ENCODE data around the gene MTX2. TPM values are rescaled to one million over a fixed set of nuclear protein-coding genes. Genes with fewer than 3 reads are reported as not detected.

MTX2 gene
- total and polyA plus RNA-seq, 4 donors: 18.0 to 31.3 (median 22.5) TPM

DNA sequence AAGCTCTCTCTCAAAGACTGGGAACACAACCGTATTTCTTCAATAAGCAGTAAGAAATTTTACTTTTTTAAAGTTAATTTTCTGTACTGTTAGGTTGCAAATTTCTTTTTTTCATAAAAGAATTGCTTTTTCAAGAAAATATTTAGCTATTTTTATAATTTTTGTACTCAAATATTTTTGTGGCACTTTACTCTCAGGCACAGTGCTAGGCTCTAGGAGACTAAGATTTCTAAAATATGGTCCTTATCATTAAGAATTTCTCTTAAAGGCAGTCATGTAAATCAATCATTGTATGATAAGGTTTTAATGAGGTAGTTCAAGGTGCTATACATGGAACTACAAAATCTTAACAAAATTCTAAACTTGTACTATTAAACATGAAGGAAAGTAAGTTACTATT is 61.4 kb downstream of the MTX2 start:
- H3K27ac ChIP-seq (ENCODE audit: low read depth in 1 of 2, low read length in 2 of 2): no peak overlapping the region
- H3K36me3 ChIP-seq (ENCODE audit: control insufficient read depth in 1 of 2, insufficient read depth in 2 of 2, low read length in 1 of 2): no peaks in the 10 kb centered on the region
- WGBS, 2 donors: 97 to 98% methylated on average over 1 of the region's 1 CpG
- DNase-seq (no peak), ATAC-seq (ENCODE audit: low FRiP score) (no peak)
- no peaks in the 10 kb centered on the region for H3K9me3 ChIP-seq (ENCODE audit: control insufficient read depth, low read length)
- H3K27me3 ChIP-seq (ENCODE audit: control insufficient read depth in 1 of 2, insufficient read depth in 2 of 2, low read length in 1 of 2): no peaks in the 10 kb centered on the region
- H3K4me3 ChIP-seq (ENCODE audit: low read length in 2 of 2): no peak overlapping the region
- intact Hi-C loops (cut with DNase I): loop anchor here in 1 of 2 donors (10.0 kb wide), 1 partner anchor 64 kb away; no protein-coding TSS in a partner anchor
- no peaks in the 10 kb centered on the region for H3K4me1 ChIP-seq (ENCODE audit: control insufficient read depth in 1 of 2, insufficient read depth in 2 of 2, low read length in 2 of 2)

DNA sequence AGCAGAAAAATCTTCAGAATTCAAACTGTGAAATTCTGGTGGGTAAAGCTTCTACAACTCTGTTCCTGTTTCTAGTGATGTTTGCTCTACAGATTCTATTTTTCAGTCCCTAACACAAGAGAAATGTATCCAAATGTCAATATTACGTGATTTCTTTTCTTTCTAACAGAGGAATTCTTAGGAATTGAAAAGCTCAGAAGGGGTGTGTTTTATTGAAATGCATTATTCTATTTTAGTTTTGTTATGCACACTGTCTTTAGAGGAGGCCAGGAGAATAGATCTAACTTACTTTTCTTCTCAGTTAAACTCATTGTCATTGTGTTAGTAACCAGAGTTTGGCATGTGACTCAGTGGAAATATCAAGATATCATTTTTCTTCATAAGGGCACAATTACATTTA is 62.4 kb downstream of the MTX2 start:
- Histone ChIP-seq H3K4me1 (ENCODE audit: control insufficient read depth in 1 of 2, insufficient read depth in 2 of 2, low read length in 2 of 2) (no peaks in the 10 kb centered on the region), H3K27me3 (ENCODE audit: control insufficient read depth in 1 of 2, insufficient read depth in 2 of 2, low read length in 1 of 2) (no peaks in the 10 kb centered on the region), H3K9me3 (ENCODE audit: control insufficient read depth, low read length) (no peaks in the 10 kb centered on the region), H3K36me3 (ENCODE audit: control insufficient read depth in 1 of 2, insufficient read depth in 2 of 2, low read length in 1 of 2) (no peaks in the 10 kb centered on the region), H3K4me3 (ENCODE audit: low read length in 2 of 2) (no peak overlapping the region), H3K27ac (ENCODE audit: low read depth in 1 of 2, low read length in 2 of 2) (no peak overlapping the region)
- ATAC-seq (ENCODE audit: low FRiP score) (no peak), DNase-seq (no peak)
- intact Hi-C loops (cut with DNase I): loop anchor here in 1 of 2 donors (10.0 kb wide), 1 partner anchor 63 kb away; no protein-coding TSS in a partner anchor
- 86 to 88% methylated on average over 1 of the region's 1 CpG for WGBS, 2 donors

GRCh38 chr2:176334729-176335128 is 65.5 kb downstream of the MTX2 start:
- Histone ChIP-seq H3K4me3 (ENCODE audit: low read length in 2 of 2) (no peak overlapping the region), H3K36me3 (ENCODE audit: control insufficient read depth in 1 of 2, insufficient read depth in 2 of 2, low read length in 1 of 2) (peaks cover 0 to 3% of the 10 kb centered on the region in 2 donors), H3K9me3 (ENCODE audit: control insufficient read depth, low read length) (no peaks in the 10 kb centered on the region), H3K27me3 (ENCODE audit: control insufficient read depth in 1 of 2, insufficient read depth in 2 of 2, low read length in 1 of 2) (no peaks in the 10 kb centered on the region), H3K4me1 (ENCODE audit: control insufficient read depth in 1 of 2, insufficient read depth in 2 of 2, low read length in 2 of 2) (no peaks in the 10 kb centered on the region), H3K27ac (ENCODE audit: low read depth in 1 of 2, low read length in 2 of 2) (no peak overlapping the region)
- DNase-seq (no peak), ATAC-seq (ENCODE audit: low FRiP score) (no peak)
- WGBS, 2 donors: 94 to 96% methylated on average over 1 of the region's 1 CpG
- intact Hi-C loops (cut with DNase I): loop anchor here in 1 of 2 donors (10.0 kb wide), 1 partner anchor 60 kb away; no protein-coding TSS in a partner anchor

GRCh38 chr2:176338395-176338794 is 69.2 kb downstream of the MTX2 start:
- intact Hi-C loops (cut with DNase I): loop anchor here in 1 of 2 donors (10.0 kb wide), 1 partner anchor 56 kb away; no protein-coding TSS in a partner anchor
- Histone ChIP-seq H3K27ac (ENCODE audit: low read depth in 1 of 2, low read length in 2 of 2) (no peak overlapping the region), H3K36me3 (ENCODE audit: control insufficient read depth in 1 of 2, insufficient read depth in 2 of 2, low read length in 1 of 2) (peaks cover 0 to 3% of the 10 kb centered on the region in 2 donors), H3K4me1 (ENCODE audit: control insufficient read depth in 1 of 2, insufficient read depth in 2 of 2, low read length in 2 of 2) (no peaks in the 10 kb centered on the region), H3K9me3 (ENCODE audit: control insufficient read depth, low read length) (no peaks in the 10 kb centered on the region), H3K4me3 (ENCODE audit: low read length in 2 of 2) (no peak overlapping the region), H3K27me3 (ENCODE audit: control insufficient read depth in 1 of 2, insufficient read depth in 2 of 2, low read length in 1 of 2) (no peaks in the 10 kb centered on the region)
- WGBS, 2 donors: 35 to 41% methylated on average over 3 of the region's 3 CpGs
- no peak for DNase-seq
- ATAC-seq (ENCODE audit: low FRiP score): no peak

GRCh38 chr2:176339208-176339607 is 70.0 kb downstream of the MTX2 start:
- no peaks in the 10 kb centered on the region for H3K4me1 ChIP-seq (ENCODE audit: control insufficient read depth in 1 of 2, insufficient read depth in 2 of 2, low read length in 2 of 2)
- no peaks in the 10 kb centered on the region for H3K27me3 ChIP-seq (ENCODE audit: control insufficient read depth in 1 of 2, insufficient read depth in 2 of 2, low read length in 1 of 2)
- no peak overlapping the region for H3K4me3 ChIP-seq (ENCODE audit: low read length in 2 of 2)
- H3K27ac ChIP-seq (ENCODE audit: low read depth in 1 of 2, low read length in 2 of 2): no peak overlapping the region
- intact Hi-C loops (cut with DNase I): loop anchor here in 1 of 2 donors (10.0 kb wide), 1 partner anchor 56 kb away; no protein-coding TSS in a partner anchor
- no peak for ATAC-seq (ENCODE audit: low FRiP score)
- H3K36me3 ChIP-seq (ENCODE audit: control insufficient read depth in 1 of 2, insufficient read depth in 2 of 2, low read length in 1 of 2): peaks cover 0 to 3% of the 10 kb centered on the region in 2 donors
- no peaks in the 10 kb centered on the region for H3K9me3 ChIP-seq (ENCODE audit: control insufficient read depth, low read length)
- WGBS, 2 donors: 100% methylated on average over 1 of the region's 1 CpG
- DNase-seq: no peak

DNA sequence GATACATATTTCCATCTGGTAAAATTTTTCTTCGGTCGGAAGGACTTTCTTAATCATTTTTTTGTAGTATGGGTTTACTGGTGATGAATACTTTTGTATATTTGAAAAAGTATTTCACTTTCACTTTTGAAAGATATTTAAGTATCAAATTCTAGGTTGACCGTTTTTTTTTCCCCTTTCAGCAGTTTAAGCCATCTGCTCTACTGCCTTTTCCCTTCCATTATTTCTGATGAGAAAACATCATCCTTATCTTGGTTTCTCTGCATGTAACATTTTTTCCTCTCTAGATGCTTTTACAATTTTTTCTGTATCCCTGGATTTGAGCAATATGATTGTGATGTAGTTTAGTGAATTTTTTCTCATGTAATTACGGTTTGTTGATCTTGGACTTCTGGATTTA is 87.0 kb downstream of the MTX2 start:
- H3K9me3 ChIP-seq (ENCODE audit: control insufficient read depth, low read length): no peaks in the 10 kb centered on the region
- no peak for DNase-seq
- WGBS, 2 donors: 71 to 73% methylated on average over 4 of the region's 4 CpGs
- H3K36me3 ChIP-seq (ENCODE audit: control insufficient read depth in 1 of 2, insufficient read depth in 2 of 2, low read length in 1 of 2): no peaks in the 10 kb centered on the region
- no peaks in the 10 kb centered on the region for H3K27me3 ChIP-seq (ENCODE audit: control insufficient read depth in 1 of 2, insufficient read depth in 2 of 2, low read length in 1 of 2)
- H3K4me1 ChIP-seq (ENCODE audit: control insufficient read depth in 1 of 2, insufficient read depth in 2 of 2, low read length in 2 of 2): no peaks in the 10 kb centered on the region
- no peak overlapping the region for H3K4me3 ChIP-seq (ENCODE audit: low read length in 2 of 2)
- ATAC-seq (ENCODE audit: low FRiP score): no peak
- H3K27ac ChIP-seq (ENCODE audit: low read depth in 1 of 2, low read length in 2 of 2): no peak overlapping the region
- intact Hi-C loops (cut with DNase I): no loop called here

DNA sequence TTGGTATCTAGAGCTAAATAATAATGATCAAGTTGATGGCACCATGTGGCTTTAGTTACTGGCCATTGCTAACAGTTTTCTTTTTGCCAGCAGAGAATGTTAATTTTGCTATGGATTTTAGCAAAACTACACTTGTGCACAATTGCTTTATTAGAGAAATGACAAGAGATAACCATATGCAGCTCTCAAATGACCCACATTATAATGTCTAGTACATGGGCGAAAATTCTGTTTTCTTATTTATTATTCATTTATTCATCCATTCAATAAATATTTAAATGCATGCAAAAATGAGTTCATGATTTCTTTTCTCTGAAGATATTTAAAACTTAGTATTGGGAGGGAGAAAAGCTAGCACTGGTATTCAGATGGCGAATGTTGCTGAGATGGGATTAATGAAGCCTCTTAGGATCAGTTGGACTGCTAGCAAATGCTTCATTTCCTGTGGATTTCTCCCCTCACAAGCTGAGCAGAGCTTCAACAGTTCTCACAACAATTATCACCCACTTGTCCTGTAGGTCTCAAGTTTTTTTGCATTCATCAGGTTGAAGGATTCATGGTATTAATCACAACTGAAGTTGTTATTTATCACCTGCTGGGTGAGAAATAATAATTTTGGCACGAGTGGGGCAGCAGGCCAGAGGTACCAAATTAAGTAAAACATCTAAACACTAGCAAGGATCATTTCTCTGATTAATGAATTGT is 95.2 kb downstream of the MTX2 start:
- Histone ChIP-seq H3K9me3 (ENCODE audit: control insufficient read depth, low read length) (no peaks in the 10 kb centered on the region), H3K27ac (ENCODE audit: low read depth in 1 of 2, low read length in 2 of 2) (no peak overlapping the region), H3K4me3 (ENCODE audit: low read length in 2 of 2) (no peak overlapping the region), H3K36me3 (ENCODE audit: control insufficient read depth in 1 of 2, insufficient read depth in 2 of 2, low read length in 1 of 2) (no peaks in the 10 kb centered on the region), H3K27me3 (ENCODE audit: control insufficient read depth in 1 of 2, insufficient read depth in 2 of 2, low read length in 1 of 2) (no peaks in the 10 kb centered on the region), H3K4me1 (ENCODE audit: control insufficient read depth in 1 of 2, insufficient read depth in 2 of 2, low read length in 2 of 2) (no peaks in the 10 kb centered on the region)
- intact Hi-C loops (cut with DNase I): no loop called here
- no peak for ATAC-seq (ENCODE audit: low FRiP score)
- DNase-seq: no peak
- 74 to 76% methylated on average over 3 of the region's 3 CpGs for WGBS, 2 donors

- no peak for ATAC-seq (ENCODE audit: low FRiP score)
- Histone ChIP-seq H3K36me3 (ENCODE audit: control insufficient read depth in 1 of 2, insufficient read depth in 2 of 2, low read length in 1 of 2) (no peaks in the 10 kb centered on the region), H3K4me1 (ENCODE audit: control insufficient read depth in 1 of 2, insufficient read depth in 2 of 2, low read length in 2 of 2) (no peaks in the 10 kb centered on the region), H3K4me3 (ENCODE audit: low read length in 2 of 2) (no peak overlapping the region), H3K9me3 (ENCODE audit: control insufficient read depth, low read length) (no peaks in the 10 kb centered on the region), H3K27me3 (ENCODE audit: control insufficient read depth in 1 of 2, insufficient read depth in 2 of 2, low read length in 1 of 2) (no peaks in the 10 kb centered on the region), H3K27ac (ENCODE audit: low read depth in 1 of 2, low read length in 2 of 2) (no peak overlapping the region)
- intact Hi-C loops (cut with DNase I): no loop called here
- no peak for DNase-seq
- WGBS, 2 donors: 63 to 87% methylated on average over 1 of the region's 1 CpG
These were observed 99.1 kb downstream of the MTX2 start for GRCh38 chr2:176368349-176368748.
